ENCODE data around the gene AHI1. TPM values are rescaled to one million over a fixed set of nuclear protein-coding genes. Genes with fewer than 3 reads are reported as not detected.

The AHI1 gene
- total RNA-seq, 3 donors from 2014 or later (not counting 1 experiment from before 2014, with no cell fraction given) = 24.0 to 40.3 (median 32.4) TPM

DNA sequence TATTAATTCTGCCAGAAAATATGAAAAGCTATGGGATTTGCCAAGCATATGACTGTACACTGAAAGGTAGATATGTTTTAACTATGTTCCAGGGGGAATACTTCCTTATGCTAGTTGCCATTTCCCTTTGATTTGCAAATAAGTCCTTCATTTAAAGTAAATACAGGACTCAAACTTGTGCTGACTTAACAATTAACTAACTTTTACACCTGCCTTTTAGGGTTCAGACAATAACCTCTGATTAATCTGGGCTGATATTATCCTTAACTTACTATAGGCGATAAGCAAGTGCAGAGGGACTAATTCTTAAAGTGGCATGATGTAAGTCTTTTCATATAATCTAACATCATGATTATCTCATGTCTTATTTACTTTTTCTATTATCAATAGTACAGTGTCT lies 143.1 kb downstream of the AHI1 start:
- H3K27me3 Mint-ChIP-seq (ENCODE audit: low read depth in 2 of 2) = no peaks in the 10 kb centered on the region
- no peak overlapping the region for H3K4me3 Mint-ChIP-seq
- DNase-seq (no peak), ATAC-seq (no peak)
- Histone ChIP-seq H3K36me3 (ENCODE audit: control insufficient read depth, insufficient read depth, low read length) (no peaks in the 10 kb centered on the region), H3K27ac (ENCODE audit: low read length) (no peak overlapping the region), H3K4me3 (ENCODE audit: low read length) (no peak overlapping the region), H3K27me3 (ENCODE audit: control insufficient read depth, insufficient read depth, low read length) (no peaks in the 10 kb centered on the region), H3K9me3 (ENCODE audit: control insufficient read depth, insufficient read depth, low read length) (no peaks in the 10 kb centered on the region), H3K4me1 (ENCODE audit: control insufficient read depth, insufficient read depth, low read length) (no peaks in the 10 kb centered on the region)
- no peaks in the 10 kb centered on the region for H3K4me1 Mint-ChIP-seq
- no peak overlapping the region for H3K27ac Mint-ChIP-seq
- TF ChIP-seq, protein P1, sequence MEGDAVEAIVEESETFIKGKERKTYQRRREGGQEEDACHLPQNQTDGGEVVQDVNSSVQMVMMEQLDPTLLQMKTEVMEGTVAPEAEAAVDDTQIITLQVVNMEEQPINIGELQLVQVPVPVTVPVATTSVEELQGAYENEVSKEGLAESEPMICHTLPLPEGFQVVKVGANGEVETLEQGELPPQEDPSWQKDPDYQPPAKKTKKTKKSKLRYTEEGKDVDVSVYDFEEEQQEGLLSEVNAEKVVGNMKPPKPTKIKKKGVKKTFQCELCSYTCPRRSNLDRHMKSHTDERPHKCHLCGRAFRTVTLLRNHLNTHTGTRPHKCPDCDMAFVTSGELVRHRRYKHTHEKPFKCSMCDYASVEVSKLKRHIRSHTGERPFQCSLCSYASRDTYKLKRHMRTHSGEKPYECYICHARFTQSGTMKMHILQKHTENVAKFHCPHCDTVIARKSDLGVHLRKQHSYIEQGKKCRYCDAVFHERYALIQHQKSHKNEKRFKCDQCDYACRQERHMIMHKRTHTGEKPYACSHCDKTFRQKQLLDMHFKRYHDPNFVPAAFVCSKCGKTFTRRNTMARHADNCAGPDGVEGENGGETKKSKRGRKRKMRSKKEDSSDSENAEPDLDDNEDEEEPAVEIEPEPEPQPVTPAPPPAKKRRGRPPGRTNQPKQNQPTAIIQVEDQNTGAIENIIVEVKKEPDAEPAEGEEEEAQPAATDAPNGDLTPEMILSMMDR (IDR thresholded peaks at IDR 0.05) = no peak
- no peaks in the 10 kb centered on the region for H3K36me3 Mint-ChIP-seq
- WGBS (ENCODE audit: insufficient coverage) = no CpG with 5 or more reads among the region's 1 CpG
- intact Hi-C loops (cut with micrococcal nuclease) = no loop called here
- no peaks in the 10 kb centered on the region for H3K9me3 Mint-ChIP-seq

DNA sequence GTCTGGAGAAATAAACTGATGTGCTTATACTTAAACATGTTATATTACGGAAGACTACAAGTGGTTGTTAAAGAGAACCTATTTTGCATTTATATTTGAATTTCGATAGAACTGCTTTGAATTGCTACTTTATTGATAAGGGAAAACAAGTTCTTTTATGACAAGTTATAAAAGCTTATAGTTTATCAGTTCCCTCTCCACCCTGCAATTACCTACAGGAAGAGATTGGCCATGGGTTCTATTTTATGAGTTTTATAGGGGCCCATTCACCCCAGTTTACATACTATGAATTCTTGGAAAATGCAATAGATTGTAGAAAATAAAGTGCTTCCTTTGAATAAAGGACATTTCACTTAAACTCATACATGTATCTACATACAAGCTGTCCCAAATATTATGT lies 144.4 kb downstream of the AHI1 start:
- DNase-seq (no peak), ATAC-seq (no peak)
- Histone ChIP-seq H3K9me3 (ENCODE audit: control insufficient read depth, insufficient read depth, low read length) (no peaks in the 10 kb centered on the region), H3K27ac (ENCODE audit: low read length) (no peak overlapping the region), H3K27me3 (ENCODE audit: control insufficient read depth, insufficient read depth, low read length) (no peaks in the 10 kb centered on the region), H3K4me3 (ENCODE audit: low read length) (no peak overlapping the region), H3K36me3 (ENCODE audit: control insufficient read depth, insufficient read depth, low read length) (no peaks in the 10 kb centered on the region), H3K4me1 (ENCODE audit: control insufficient read depth, insufficient read depth, low read length) (no peaks in the 10 kb centered on the region)
- H3K4me3 Mint-ChIP-seq = no peak overlapping the region
- H3K27ac Mint-ChIP-seq = no peak overlapping the region
- H3K27me3 Mint-ChIP-seq (ENCODE audit: low read depth in 2 of 2) = no peaks in the 10 kb centered on the region
- no CpG with 5 or more reads among the region's 2 CpGs for WGBS (ENCODE audit: insufficient coverage)
- H3K36me3 Mint-ChIP-seq = no peaks in the 10 kb centered on the region
- intact Hi-C loops (cut with micrococcal nuclease) = no loop called here
- TF ChIP-seq, protein P1 (IDR thresholded peaks at IDR 0.05) = no peak
- no peaks in the 10 kb centered on the region for H3K4me1 Mint-ChIP-seq
- H3K9me3 Mint-ChIP-seq = no peaks in the 10 kb centered on the region

DNA sequence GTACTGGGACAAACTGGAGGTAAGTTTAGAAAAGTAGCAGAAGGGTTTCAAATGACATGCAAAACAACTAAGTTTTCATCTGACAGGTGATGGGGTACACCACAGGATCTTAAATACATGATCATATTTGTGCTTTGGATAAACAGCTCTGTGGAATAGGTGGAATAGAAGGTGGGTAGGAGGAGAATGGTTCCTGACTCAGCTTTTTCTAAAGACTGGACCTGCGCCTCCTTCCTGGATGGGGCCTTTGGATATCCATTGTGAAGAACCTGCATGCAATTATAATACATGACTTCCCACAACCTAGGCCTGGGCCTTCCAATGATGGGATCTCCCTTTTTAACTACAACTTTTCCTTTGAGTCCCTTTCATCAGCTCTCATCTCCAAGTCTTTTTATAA lies 145.9 kb downstream of the AHI1 start:
- Histone ChIP-seq H3K36me3 (ENCODE audit: control insufficient read depth, insufficient read depth, low read length) (no peaks in the 10 kb centered on the region), H3K4me3 (ENCODE audit: low read length) (no peak overlapping the region), H3K9me3 (ENCODE audit: control insufficient read depth, insufficient read depth, low read length) (no peaks in the 10 kb centered on the region), H3K4me1 (ENCODE audit: control insufficient read depth, insufficient read depth, low read length) (no peaks in the 10 kb centered on the region), H3K27ac (ENCODE audit: low read length) (no peak overlapping the region), H3K27me3 (ENCODE audit: control insufficient read depth, insufficient read depth, low read length) (no peaks in the 10 kb centered on the region)
- H3K27me3 Mint-ChIP-seq (ENCODE audit: low read depth in 2 of 2) = no peaks in the 10 kb centered on the region
- DNase-seq (no peak), ATAC-seq (no peak)
- intact Hi-C loops (cut with micrococcal nuclease) = no loop called here
- H3K27ac Mint-ChIP-seq = no peak overlapping the region
- H3K4me3 Mint-ChIP-seq = no peak overlapping the region
- H3K36me3 Mint-ChIP-seq = no peaks in the 10 kb centered on the region
- TF ChIP-seq, protein P1 (IDR thresholded peaks at IDR 0.05) = no peak
- H3K9me3 Mint-ChIP-seq = no peaks in the 10 kb centered on the region
- WGBS (ENCODE audit: insufficient coverage) = 100% methylated on average over 1 of the region's 1 CpG
- peaks cover 0 to 4% of the 10 kb centered on the region in 2 donors for H3K4me1 Mint-ChIP-seq

DNA sequence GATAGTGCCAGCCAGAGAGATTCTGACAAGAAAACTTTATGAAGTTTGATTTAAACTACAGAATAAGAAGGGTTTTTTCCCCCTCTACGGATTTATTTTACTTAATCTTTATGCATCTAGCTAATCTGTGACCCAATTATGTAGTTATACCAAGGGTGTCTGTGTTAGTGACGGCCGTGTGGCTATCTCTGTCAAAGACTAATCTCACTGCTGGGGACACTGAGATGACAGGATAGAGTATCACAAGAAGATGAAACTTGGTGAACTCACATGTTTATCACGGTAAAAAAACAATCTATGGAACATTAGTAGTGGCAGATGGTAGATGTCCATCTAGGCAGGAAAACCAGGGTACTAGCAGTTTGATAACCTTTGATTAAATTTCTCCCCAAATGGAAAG lies 149.7 kb downstream of the AHI1 start:
- Mint-ChIP-seq H3K4me3 (no peak overlapping the region), H3K27me3 (ENCODE audit: low read depth in 2 of 2) (no peaks in the 10 kb centered on the region), H3K4me1 (peaks cover 0 to 6% of the 10 kb centered on the region in 2 donors), H3K27ac (no peak overlapping the region), H3K9me3 (no peaks in the 10 kb centered on the region), H3K36me3 (no peaks in the 10 kb centered on the region)
- no peaks in the 10 kb centered on the region for H3K27me3 ChIP-seq (ENCODE audit: control insufficient read depth, insufficient read depth, low read length)
- DNase-seq (no peak), ATAC-seq (no peak)
- WGBS (ENCODE audit: insufficient coverage) = 60% methylated on average over 3 of the region's 4 CpGs
- H3K36me3 ChIP-seq (ENCODE audit: control insufficient read depth, insufficient read depth, low read length) = no peaks in the 10 kb centered on the region
- H3K4me1 ChIP-seq (ENCODE audit: control insufficient read depth, insufficient read depth, low read length) = no peaks in the 10 kb centered on the region
- no peak overlapping the region for H3K27ac ChIP-seq (ENCODE audit: low read length)
- no peaks in the 10 kb centered on the region for H3K9me3 ChIP-seq (ENCODE audit: control insufficient read depth, insufficient read depth, low read length)
- no peak overlapping the region for H3K4me3 ChIP-seq (ENCODE audit: low read length)
- intact Hi-C loops (cut with micrococcal nuclease) = no loop called here
- TF ChIP-seq, protein P1 (IDR thresholded peaks at IDR 0.05) = no peak
